GM21515 (cell line): ENCODE results near the gene CTCF.

Experiments
- ATAC-seq: cut with Tn5 transposase; IDR thresholded peaks from one replicate; pipeline ENCODE4 v1.9.1; 2021; ENCODE audit not compliant: unreplicated experiment

The CTCF gene

GRCh38 chr16:67676939-67677338 lies 114.6 kb downstream of the CTCF start:
- no peak for ATAC-seq

DNA sequence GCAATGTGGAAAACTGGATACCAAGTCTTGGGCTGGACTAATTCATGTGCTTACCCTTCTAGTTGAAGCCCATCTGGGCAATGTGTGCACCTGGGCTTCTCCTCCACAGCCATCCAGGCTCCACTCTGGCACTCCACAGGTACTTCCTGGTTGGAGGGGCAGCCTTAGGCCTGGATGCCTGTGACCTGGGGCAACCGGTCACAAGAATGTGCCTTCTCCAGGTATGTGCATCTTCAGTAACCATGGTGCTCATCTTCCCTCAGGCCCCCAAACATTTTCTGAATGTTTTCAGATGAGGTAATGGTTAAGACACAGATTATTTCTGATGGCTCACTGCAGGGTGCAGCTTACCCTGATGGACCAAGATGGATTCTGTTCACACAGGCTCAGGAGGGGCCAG lies 115.4 kb downstream of the CTCF start:
- no peak for ATAC-seq

GRCh38 chr16:67678354-67679023 lies 116.2 kb downstream of the CTCF start:
- no peak for ATAC-seq

- ATAC-seq = no peak
Measured at GRCh38 chr16:67679935-67680897, 117.9 kb downstream of the CTCF start.

DNA sequence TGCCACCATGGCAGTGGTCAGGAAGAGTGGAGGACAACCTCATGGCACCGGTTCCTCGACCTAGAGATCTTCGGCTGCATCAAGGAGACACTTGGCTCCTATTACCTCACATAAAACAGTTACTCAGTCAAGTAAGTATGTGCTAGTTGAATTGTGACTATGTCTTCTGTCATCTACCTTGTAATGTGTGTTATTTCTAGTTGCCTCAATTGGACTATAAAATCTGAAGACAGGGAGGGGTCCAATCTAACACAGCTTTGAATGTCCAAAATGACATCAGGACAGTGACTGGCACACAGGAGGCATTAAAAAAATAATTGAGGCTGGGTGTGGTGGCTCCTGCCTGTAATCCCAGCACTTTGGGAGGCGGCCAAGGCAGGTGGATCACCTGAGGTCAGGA lies 121.4 kb downstream of the CTCF start:
- no peak for ATAC-seq

DNA sequence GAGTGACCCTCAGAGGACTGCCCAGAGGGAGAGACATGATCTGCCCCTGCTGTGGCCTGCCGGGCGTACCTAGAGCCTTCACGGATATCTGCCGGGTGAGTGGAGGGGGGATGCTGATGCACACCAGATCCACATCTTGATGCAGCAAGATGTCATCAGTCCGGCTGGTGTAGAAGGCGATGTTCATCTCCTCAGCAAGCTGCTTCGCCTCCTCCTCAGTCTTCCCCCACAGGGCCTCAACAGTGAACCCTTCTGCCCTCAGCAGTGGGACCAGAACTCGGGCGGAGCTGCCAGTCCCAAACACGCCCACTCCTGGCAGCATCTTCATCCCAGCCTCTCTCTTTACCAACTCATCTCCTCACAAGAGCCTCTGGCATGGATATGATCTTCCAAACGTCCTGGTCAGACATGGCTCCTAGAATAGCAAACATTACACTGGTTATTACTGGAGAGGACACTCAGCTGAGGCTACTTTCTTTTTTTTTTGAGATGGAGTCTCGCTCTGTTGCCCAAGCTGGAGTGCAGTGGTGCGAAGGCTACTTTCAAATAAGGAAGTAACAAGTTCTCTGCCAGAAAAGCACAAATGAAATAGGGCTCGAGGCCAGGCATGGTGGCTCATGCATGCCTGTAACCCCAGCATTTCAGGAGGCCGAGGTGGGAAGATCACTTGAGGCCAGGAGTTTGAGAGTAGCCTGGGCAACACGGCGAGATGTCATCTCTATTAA lies 123.2 kb downstream of the CTCF start:
- ATAC-seq = no peak
